Immature natural killer cell (primary cell): Measurements from ENCODE around the gene VTA1. TPM values are rescaled to one million over a fixed set of nuclear protein-coding genes. Genes with fewer than 3 reads are reported as not detected.

Source experiments
- DNase-seq, 3 donors: peaks; one replicate each; pipeline ENCODE4 v3.0.0; 2022; ENCODE audit warnings: mixed read lengths in 1 of 3
- H3K27ac Mint-ChIP-seq, 6 donors: one replicate each; pipeline ENCODE4 v1.8.0; 2020; ENCODE audit warnings: mixed read lengths in 6 of 6, mild to moderate bottlenecking in 5 of 6, inconsistent platforms in 4 of 6, moderate library complexity in 3 of 6
- H3K27me3 Mint-ChIP-seq, 3 donors: one replicate each; pipeline ENCODE4 v1.8.0; 2020 to 2021; ENCODE audit warnings: low read depth in 3 of 3, mild to moderate bottlenecking in 3 of 3, mixed read lengths in 3 of 3, moderate library complexity in 3 of 3, inconsistent platforms in 1 of 3
- H3K36me3 Mint-ChIP-seq, 3 donors: one replicate each; pipeline ENCODE4 v1.8.0; 2020; ENCODE audit warnings: mixed read lengths in 3 of 3, inconsistent platforms in 2 of 3, mild to moderate bottlenecking in 2 of 3
- H3K4me1 Mint-ChIP-seq, 2 donors: one replicate each; pipeline ENCODE4 v1.8.0; 2020; ENCODE audit warnings: inconsistent platforms in 2 of 2, mild to moderate bottlenecking in 2 of 2, mixed read lengths in 2 of 2, moderate library complexity in 1 of 2
- H3K4me3 Mint-ChIP-seq, 5 donors: one replicate each; pipeline ENCODE4 v1.8.0; 2020; ENCODE audit warnings: mild to moderate bottlenecking in 5 of 5, mixed read lengths in 5 of 5, inconsistent platforms in 3 of 5, moderate library complexity in 3 of 5
- H3K9me3 Mint-ChIP-seq, 6 donors: one replicate each; pipeline ENCODE4 v1.8.0; 2020; ENCODE audit warnings: mild to moderate bottlenecking in 6 of 6, mixed read lengths in 6 of 6, inconsistent platforms in 4 of 6, moderate library complexity in 3 of 6
- polyA plus RNA-seq, 3 donors: library from polyadenylated mRNA; unstranded; fragments of 300-500 nt; fragmentation: Illumina TruSeq; gene quantifications; one replicate each; pipeline ENCODE4 v1.2.3, GENCODE V29; 2021

Gene VTA1
- polyA plus RNA-seq, 3 donors from 2014 or later = 38.9 to 83.1 (median 81.2) TPM

DNA sequence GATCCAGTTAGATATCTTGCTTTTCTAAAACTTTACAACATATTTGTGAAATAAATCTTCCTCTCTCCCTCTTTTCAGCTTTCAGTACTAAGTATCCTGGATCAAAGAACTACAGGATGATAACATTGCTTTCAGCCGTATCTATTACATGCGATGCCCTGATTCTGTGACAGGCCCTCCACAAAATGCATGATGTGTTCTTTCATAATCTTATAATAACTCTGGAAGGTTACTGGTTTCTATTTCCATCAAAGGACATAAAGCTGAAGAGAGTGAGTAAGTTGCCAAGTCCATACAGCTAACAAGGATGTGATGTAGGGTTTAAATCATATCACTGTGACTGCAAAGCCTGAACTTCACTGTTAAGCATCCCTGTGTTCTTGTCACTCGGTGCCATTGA is 91.8 kb downstream of the VTA1 start:
- Mint-ChIP-seq H3K27ac (no peak overlapping the region), H3K4me1 (no peaks in the 10 kb centered on the region), H3K36me3 (no peaks in the 10 kb centered on the region), H3K9me3 (no peaks in the 10 kb centered on the region), H3K27me3 (peaks cover 0 to 2% (median 0%) of the 10 kb centered on the region in 3 donors), H3K4me3 (no peak overlapping the region)
- DNase-seq = no peak

DNA sequence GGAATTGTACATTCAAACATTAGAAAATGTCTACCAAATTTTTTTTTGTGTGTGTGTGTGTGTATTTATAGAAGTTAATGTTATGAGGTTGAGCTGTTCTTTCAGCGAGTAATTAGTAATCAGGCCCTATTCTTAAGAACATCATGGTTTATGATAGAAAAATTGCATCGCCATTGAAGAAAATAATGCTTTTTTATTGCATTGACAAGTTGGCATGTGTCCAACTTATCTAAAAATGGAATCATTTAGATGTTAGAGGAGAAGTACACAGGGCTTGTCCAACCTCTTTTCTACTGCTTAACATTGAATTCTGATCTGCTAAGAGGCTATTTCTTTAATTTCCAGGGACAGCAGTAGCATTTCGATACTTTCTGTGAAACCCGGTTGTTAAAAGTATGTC is 93.1 kb downstream of the VTA1 start:
- Mint-ChIP-seq H3K27me3 (peaks cover 0 to 2% (median 0%) of the 10 kb centered on the region in 3 donors), H3K9me3 (no peaks in the 10 kb centered on the region), H3K4me3 (no peak overlapping the region), H3K36me3 (no peaks in the 10 kb centered on the region), H3K4me1 (no peaks in the 10 kb centered on the region), H3K27ac (no peak overlapping the region)
- no peak for DNase-seq

DNA sequence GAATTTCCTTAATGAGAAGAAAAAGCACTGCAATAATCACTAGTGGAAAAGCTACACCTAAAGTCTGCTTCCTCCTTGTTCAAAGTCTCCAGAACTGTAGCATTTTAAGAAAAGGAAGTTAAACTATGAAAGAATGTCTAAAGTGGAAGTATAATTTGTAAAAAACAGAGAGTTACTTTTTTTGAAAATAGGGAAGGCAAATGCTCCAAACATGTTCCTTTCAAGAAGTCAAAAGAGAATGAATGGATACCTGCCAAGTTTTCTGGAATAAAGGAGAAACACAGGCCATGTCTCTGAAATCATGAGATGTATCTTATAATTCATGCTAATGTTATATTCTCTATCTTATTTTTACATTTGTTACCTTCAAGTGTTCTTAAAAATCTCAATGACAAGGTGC is 94.0 kb downstream of the VTA1 start:
- DNase-seq = no peak
- Mint-ChIP-seq H3K4me1 (no peaks in the 10 kb centered on the region), H3K9me3 (no peaks in the 10 kb centered on the region), H3K27ac (no peak overlapping the region), H3K4me3 (no peak overlapping the region), H3K36me3 (no peaks in the 10 kb centered on the region), H3K27me3 (peaks cover 0 to 2% (median 0%) of the 10 kb centered on the region in 3 donors)

DNA sequence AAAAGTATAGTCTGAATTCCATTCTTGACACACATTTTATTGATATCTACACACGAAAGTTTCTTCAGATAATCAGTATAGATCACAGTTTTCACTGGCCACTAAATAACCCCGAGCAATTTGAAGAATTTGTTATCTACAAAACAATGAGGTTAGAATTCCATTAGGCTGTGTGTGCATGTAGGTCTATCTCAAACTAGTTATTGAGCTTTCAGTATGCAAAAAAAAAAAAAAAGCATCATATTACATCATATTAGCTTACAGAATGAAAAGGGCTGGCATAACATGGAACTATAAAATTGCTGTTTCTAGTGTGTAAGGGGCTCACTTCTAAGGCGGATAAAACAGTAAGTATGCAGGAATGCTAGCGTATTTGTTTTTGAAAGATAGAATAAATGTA is 95.2 kb downstream of the VTA1 start:
- DNase-seq = no peak
- Mint-ChIP-seq H3K27ac (no peak overlapping the region), H3K9me3 (no peaks in the 10 kb centered on the region), H3K27me3 (peaks cover 0 to 2% (median 0%) of the 10 kb centered on the region in 3 donors), H3K4me3 (no peak overlapping the region), H3K4me1 (no peaks in the 10 kb centered on the region), H3K36me3 (no peaks in the 10 kb centered on the region)

DNA sequence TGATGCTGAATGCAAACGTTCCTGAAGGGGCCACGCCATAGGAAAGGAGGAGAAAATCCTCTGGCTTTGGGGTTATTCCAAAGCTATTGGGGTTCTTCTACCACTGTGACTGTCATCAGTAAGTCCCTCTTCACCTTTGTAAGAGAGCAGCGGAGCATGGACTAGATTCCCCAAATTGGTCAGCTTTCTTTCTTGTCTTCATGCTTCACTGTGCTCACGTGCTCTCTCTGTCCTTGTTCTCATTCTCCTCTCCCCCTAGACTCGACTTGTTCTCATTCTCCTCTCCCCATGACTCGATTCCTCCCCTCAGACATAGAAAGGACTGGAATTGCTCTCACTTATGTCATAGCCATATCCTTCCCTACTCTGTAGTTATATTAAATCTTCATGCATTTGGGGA is 99.9 kb downstream of the VTA1 start:
- Mint-ChIP-seq H3K36me3 (no peaks in the 10 kb centered on the region), H3K9me3 (peaks cover 0 to 2% (median 0%) of the 10 kb centered on the region in 6 donors), H3K27ac (no peak overlapping the region), H3K27me3 (peaks cover 0 to 2% (median 0%) of the 10 kb centered on the region in 3 donors), H3K4me3 (no peak overlapping the region), H3K4me1 (no peaks in the 10 kb centered on the region)
- no peak for DNase-seq

DNA sequence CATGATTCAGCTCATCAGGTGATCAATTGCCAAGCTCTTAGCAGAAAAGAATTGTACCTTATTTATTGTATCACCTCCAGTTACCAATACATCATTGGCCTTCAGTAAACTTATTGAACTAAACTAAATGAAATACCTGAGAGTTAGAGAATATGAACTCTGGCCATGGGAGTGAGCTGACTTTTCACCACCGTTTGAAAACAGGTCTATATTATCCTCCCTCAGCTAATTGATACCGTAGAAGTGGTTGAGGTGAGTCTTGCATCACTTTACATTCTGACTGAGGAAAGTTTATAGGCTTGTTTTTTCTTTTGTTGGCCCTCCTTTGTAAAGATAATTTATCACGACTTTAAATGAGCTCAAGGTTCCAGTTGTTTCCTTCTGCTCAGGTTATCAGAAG is 102.2 kb downstream of the VTA1 start:
- Mint-ChIP-seq H3K27me3 (peaks cover 0 to 4% (median 0%) of the 10 kb centered on the region in 3 donors), H3K27ac (no peak overlapping the region), H3K4me1 (no peaks in the 10 kb centered on the region), H3K4me3 (no peak overlapping the region), H3K36me3 (no peaks in the 10 kb centered on the region), H3K9me3 (peaks cover 0 to 3% (median 0%) of the 10 kb centered on the region in 6 donors)
- no peak for DNase-seq

DNA sequence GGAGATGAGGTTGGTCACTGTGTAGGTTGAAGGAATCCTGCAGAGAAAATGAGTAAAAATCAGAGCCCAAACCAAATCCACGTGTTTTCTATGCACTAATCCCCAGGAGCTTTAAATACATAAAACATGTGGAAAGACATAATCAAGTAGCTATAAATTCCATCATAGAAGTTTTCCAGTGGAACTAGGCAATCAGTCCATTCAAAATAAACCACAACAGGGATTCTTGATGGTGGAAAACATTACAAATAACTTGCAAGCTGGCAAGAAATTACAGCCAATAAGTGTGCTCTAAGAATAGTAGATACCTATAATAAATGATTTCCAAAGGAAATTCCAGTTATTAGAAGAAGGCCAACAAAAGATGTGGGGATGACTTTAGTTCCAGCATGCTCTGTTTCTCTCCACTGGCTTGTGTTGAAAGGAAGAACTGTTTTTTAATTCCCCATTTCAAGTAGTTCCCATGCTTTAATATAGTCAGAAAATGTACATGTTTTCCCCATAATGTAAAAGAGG is 104.9 kb downstream of the VTA1 start:
- H3K9me3 Mint-ChIP-seq = peaks cover 0 to 3% (median 0%) of the 10 kb centered on the region in 6 donors
- DNase-seq = no peak
- no peak overlapping the region for H3K27ac Mint-ChIP-seq
- no peaks in the 10 kb centered on the region for H3K36me3 Mint-ChIP-seq
- H3K27me3 Mint-ChIP-seq = peaks cover 0 to 4% (median 0%) of the 10 kb centered on the region in 3 donors
- no peak overlapping the region for H3K4me3 Mint-ChIP-seq
- no peaks in the 10 kb centered on the region for H3K4me1 Mint-ChIP-seq

DNA sequence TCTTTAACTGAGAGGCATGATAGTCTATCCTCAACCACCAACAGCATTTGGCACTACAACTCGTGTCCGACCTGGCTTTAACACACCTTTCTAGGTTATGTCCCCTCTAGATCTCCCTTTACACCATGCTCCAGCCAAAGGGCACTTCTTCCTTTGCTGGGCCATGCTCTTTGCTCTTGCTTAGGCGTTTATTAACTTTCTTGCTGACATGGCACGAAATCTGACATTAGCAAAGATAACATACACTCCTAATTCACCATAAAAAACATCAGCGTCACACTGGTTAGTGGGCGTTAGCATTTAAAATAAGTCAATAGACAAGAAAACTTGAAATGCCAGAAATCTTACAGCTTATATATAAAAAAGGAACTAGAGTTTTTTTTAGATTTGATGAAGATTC is 107.5 kb downstream of the VTA1 start:
- H3K27me3 Mint-ChIP-seq = peaks cover 0 to 2% (median 0%) of the 10 kb centered on the region in 3 donors
- no peak overlapping the region for H3K4me3 Mint-ChIP-seq
- H3K36me3 Mint-ChIP-seq = no peaks in the 10 kb centered on the region
- no peaks in the 10 kb centered on the region for H3K4me1 Mint-ChIP-seq
- DNase-seq = no peak
- H3K27ac Mint-ChIP-seq = no peak overlapping the region
- peaks cover 0 to 3% (median 0%) of the 10 kb centered on the region in 6 donors for H3K9me3 Mint-ChIP-seq

DNA sequence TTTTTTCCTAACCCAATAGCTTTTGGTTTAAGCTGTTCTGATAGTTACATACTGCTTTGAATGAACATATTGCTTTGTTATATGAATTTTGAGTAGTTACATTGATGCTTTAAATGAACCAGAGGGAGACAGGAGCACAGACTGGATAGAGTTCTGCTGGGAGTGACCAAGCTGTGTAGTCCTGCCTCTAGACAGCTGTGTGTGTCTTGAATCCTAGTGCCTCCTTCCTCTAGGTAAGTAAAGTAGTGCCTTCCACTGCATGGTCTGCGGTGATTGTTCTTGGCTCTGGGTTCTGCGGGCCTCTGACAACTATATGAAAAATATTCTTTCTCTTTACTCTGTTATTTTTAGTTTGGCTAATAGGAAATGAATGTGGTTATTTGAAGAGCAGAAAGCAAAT is 108.7 kb downstream of the VTA1 start:
- peaks cover 0 to 2% (median 0%) of the 10 kb centered on the region in 3 donors for H3K27me3 Mint-ChIP-seq
- H3K9me3 Mint-ChIP-seq = peaks cover 0 to 3% (median 0%) of the 10 kb centered on the region in 6 donors
- DNase-seq = no peak
- no peak overlapping the region for H3K4me3 Mint-ChIP-seq
- no peaks in the 10 kb centered on the region for H3K4me1 Mint-ChIP-seq
- H3K27ac Mint-ChIP-seq = no peak overlapping the region
- no peaks in the 10 kb centered on the region for H3K36me3 Mint-ChIP-seq

DNA sequence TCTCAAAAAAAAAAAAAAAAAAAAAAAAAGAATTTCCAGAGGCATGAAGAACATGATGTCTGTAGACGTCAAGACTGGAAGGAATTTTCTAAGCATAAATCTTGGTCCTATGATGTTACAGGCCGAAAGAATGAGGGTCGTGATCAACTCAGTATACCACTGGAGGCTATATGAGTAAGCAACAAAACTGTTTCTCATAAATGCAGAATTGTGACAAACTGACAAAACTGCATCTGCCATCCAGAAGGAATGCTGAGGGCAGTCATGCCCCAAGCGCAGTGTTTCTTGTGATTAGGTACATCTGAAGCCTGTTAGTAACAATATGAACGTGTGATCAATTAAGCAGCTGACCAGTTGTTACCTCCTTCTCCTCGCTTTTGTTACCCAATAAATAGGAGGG is 111.2 kb downstream of the VTA1 start:
- Mint-ChIP-seq H3K36me3 (no peaks in the 10 kb centered on the region), H3K4me3 (no peak overlapping the region), H3K27me3 (peaks cover 0 to 5% (median 2%) of the 10 kb centered on the region in 3 donors), H3K27ac (no peak overlapping the region), H3K4me1 (no peaks in the 10 kb centered on the region), H3K9me3 (no peaks in the 10 kb centered on the region)
- no peak for DNase-seq

DNA sequence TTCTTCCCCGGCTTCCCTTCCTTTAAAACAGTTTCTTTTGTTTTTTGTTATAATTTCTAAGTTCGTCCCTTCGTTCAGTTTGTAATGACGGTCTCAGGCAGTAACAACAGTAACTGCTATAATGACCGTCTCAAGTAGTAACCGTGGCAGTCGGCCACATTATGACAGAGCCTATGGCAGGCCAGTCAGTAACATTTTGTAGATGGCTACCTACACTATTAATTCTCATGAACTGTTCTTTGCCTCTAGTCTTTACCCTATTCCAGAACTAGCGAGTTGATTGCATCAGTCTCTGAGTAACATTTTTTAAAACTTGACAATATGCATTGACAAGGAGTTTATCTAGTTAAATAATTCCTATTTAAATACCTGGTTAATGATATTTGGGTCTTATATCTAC is 111.7 kb downstream of the VTA1 start:
- DNase-seq = no peak
- no peaks in the 10 kb centered on the region for H3K4me1 Mint-ChIP-seq
- no peaks in the 10 kb centered on the region for H3K36me3 Mint-ChIP-seq
- no peak overlapping the region for H3K4me3 Mint-ChIP-seq
- peaks cover 0 to 5% (median 2%) of the 10 kb centered on the region in 3 donors for H3K27me3 Mint-ChIP-seq
- no peaks in the 10 kb centered on the region for H3K9me3 Mint-ChIP-seq
- no peak overlapping the region for H3K27ac Mint-ChIP-seq

DNA sequence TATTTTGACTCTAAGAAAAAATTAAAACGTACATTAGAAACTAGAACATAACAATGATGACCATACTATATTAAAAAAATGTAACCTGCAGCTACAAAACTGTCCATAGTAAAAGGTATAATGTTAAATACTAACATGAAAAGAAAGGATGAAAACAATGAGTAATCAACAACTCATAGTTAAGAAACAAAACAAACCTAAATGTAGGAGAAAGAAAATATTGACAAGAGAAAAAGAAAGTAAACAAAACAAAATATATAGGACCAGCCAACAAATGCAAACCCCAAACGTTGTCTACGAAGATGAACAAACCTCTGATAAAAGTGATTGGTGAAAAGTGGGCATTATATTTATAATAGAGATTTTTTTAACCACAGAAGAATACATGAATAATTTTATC is 113.7 kb downstream of the VTA1 start:
- no peak overlapping the region for H3K27ac Mint-ChIP-seq
- H3K4me3 Mint-ChIP-seq = no peak overlapping the region
- H3K4me1 Mint-ChIP-seq = no peaks in the 10 kb centered on the region
- DNase-seq = no peak
- H3K36me3 Mint-ChIP-seq = no peaks in the 10 kb centered on the region
- peaks cover 0 to 5% (median 2%) of the 10 kb centered on the region in 3 donors for H3K27me3 Mint-ChIP-seq
- H3K9me3 Mint-ChIP-seq = no peaks in the 10 kb centered on the region

DNA sequence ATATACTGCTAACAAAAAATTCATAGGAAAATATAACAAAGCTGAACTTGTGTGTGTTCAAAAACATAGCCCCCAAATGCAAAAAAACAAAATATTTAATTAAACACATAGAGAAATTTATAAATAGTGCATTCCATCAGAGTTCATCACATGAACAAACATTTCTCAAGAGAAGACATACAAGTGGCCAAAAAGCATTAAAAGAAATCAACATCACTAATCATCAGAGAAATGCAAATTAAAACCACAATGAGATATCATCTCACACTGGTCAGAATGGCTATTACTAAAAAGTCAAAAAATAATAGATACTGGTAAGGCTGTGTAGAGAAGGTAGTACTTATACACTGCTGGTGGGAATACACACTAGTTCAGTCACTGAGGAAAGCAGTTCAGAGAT is 115.2 kb downstream of the VTA1 start:
- Mint-ChIP-seq H3K4me3 (no peak overlapping the region), H3K9me3 (peaks cover 0 to 2% (median 0%) of the 10 kb centered on the region in 6 donors), H3K4me1 (no peaks in the 10 kb centered on the region), H3K27me3 (peaks cover 0 to 5% (median 2%) of the 10 kb centered on the region in 3 donors), H3K36me3 (no peaks in the 10 kb centered on the region), H3K27ac (no peak overlapping the region)
- DNase-seq = no peak

DNA sequence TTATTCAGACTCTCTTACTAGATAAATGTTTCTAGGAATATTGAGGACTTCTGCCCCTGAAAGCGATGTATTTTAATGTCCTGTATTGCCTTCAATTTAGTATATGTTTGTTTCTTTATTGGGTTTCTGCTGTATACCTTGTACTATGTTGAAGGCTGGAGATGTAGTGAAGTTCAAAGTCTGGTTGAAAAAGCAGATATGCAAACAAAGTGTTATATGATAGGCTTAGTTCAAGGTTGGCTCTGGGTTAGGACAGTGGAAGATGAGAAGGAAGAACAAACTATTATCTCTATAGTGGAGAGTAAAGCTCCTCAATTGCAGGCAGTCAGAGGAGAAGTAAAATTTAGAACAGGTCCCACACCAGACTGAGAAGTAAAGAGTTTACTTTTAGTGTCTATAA is 118.4 kb downstream of the VTA1 start:
- peaks cover 1 to 5% (median 2%) of the 10 kb centered on the region in 3 donors for H3K27me3 Mint-ChIP-seq
- H3K4me3 Mint-ChIP-seq = no peak overlapping the region
- DNase-seq = no peak
- H3K27ac Mint-ChIP-seq = no peak overlapping the region
- peaks cover 0 to 2% (median 0%) of the 10 kb centered on the region in 6 donors for H3K9me3 Mint-ChIP-seq
- H3K4me1 Mint-ChIP-seq = no peaks in the 10 kb centered on the region
- H3K36me3 Mint-ChIP-seq = no peaks in the 10 kb centered on the region

DNA sequence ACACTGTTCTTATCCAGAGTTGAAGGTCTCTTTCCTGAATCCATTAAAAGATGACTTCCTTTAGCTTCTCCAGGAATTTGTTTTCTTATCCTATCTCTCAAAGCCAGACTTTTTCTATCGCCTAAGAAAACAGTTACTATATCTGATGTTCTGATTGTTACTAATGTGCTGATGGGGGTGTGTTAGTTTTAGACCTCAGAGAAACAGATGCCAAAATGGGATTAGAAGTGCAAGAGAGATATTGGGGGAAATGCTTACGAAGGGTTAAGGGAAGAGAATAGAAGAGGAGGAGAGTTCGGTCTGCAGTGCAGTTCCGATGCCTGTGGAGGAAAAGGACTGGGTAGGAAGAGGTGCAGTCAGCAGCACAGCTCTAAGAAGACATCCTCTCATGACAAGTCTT is 119.0 kb downstream of the VTA1 start:
- peaks cover 1 to 5% (median 2%) of the 10 kb centered on the region in 3 donors for H3K27me3 Mint-ChIP-seq
- no peak for DNase-seq
- peaks cover 0 to 2% (median 0%) of the 10 kb centered on the region in 6 donors for H3K9me3 Mint-ChIP-seq
- no peak overlapping the region for H3K4me3 Mint-ChIP-seq
- no peaks in the 10 kb centered on the region for H3K4me1 Mint-ChIP-seq
- no peak overlapping the region for H3K27ac Mint-ChIP-seq
- no peaks in the 10 kb centered on the region for H3K36me3 Mint-ChIP-seq
